ENCODE results near the gene CD59.

Gene CD59, protein sequence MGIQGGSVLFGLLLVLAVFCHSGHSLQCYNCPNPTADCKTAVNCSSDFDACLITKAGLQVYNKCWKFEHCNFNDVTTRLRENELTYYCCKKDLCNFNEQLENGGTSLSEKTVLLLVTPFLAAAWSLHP

DNA sequence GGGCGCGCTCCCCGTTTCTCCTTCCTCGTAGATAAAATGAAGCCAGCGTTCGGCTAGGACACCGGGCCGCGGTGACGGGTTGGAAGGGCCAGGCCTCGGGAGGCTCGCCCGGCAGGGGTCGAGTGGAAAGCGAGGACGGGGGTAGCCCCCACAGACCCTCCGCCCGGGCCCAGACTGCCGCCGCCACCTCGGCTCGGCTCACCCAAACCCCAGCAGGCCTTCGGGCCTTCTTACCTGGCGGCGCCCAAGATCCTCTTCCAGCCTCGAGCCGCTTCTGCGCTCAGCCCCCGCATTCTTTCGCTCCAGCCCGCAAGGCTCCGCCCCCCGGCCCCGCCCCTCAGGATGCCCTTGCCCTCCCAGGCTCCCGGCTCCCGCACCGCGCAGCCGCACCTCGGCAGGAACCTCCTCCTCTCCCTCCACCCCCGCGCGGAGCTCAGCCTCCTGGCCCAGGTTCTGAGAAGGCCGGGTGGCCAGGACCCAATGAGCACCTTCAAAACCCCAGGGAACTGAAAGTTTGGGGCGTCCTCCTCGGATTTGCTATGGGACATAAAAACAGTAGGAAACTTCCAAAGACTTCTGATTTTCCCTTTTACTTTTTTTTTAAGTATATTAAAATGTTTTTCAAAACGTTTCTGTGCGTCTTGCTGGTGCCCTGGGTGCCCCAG lies at the start of gene CD59:
Gene CD59 (minus strand): TSS at position 276 of the 665 bp plus-strand sequence. CDS start 13,978 bp downstream, outside the sequence.
- peak; percentile 83 for DNase-seq

DNA sequence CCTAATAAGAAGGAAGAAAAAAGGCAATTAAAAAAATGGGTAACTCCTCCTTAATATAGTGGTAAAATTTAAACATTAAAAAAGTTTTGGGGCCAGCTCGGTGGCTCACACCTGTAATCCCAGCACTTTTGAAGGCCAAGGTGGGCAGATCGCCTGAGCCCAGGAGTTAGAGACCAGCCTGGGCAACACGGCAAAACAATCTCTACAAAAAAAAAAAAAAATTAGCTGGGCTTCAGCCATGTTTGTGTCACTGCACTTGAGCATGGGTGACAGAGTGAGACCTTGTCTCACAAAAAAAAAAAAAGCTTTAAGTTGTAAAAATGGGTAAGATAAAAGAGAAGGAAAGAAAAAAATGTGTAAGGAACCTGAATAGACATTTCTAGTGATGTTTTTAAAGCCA lies 49.4 kb upstream of the CD59 start:
- DNase-seq: no peak

DNA sequence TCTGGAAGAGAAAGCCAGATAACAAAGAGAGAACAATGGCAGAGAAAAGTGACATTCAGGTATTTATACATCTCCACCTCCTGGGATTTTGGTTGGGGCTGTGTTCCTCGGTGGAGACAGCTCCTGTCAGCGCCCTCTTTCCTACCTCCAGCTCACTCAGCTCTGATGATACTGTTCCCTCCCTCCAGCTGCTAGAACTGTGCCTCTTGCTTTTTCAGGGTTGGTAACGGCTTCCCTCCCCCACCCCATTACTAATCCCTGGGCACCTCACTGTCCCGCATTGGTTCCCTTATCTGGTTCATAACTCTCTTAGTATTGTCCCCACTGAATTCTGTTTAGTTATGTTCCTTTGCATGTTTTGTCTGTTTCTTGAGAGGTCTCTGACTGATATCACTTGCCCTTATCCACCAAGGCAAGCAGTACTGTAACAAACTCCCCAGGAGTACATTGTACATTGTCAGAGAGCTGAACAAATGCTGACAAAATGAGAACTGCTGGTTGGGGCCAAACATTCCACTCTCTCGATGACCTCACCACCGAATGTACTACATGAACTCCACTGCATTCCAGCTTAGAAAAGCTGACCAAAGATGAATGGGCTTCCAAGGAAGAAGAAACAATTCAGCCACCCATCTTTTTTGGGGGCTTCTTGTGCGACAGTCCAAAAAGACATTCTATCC lies 43.8 kb upstream of the CD59 start:
- no peak for DNase-seq

DNA sequence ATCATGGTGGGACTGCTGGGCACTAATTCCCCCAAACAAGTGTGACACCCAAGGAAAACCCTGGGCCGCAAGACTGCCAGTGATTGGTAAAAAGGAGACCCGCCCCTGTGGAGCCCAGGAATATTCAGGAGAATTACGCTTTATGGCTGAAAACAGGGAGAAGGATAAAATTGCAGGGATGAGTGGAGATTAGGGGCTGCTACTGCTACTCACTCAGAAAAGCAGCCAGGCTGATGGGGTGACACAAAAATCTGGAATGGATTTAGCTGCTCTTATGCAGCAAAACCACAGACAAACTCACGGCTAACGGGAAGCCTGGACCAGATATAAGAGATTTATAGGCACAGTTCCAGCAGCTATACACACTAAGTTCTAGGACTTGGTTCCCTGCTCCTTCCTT lies 42.5 kb upstream of the CD59 start:
- DNase-seq: no peak

DNA sequence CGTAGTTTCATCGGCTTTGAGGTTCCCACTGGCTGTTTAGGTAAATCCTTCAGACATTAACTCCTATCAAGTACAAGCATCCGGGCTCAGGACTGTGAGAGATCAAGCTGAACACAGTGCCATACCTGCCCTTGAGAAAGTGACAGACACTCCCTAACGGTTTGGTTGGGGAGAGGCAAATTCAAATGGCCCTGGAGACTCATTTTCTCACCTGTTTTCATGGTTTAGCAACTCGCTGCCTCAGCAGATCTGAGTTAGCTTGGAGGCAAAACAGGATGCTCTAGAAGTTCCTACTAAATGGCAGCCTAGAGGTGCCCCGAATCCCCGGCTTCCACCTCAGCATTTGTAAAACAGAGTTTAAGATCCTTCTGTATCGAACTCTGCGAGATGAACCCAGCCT lies 41.7 kb upstream of the CD59 start:
- no peak for DNase-seq

DNA sequence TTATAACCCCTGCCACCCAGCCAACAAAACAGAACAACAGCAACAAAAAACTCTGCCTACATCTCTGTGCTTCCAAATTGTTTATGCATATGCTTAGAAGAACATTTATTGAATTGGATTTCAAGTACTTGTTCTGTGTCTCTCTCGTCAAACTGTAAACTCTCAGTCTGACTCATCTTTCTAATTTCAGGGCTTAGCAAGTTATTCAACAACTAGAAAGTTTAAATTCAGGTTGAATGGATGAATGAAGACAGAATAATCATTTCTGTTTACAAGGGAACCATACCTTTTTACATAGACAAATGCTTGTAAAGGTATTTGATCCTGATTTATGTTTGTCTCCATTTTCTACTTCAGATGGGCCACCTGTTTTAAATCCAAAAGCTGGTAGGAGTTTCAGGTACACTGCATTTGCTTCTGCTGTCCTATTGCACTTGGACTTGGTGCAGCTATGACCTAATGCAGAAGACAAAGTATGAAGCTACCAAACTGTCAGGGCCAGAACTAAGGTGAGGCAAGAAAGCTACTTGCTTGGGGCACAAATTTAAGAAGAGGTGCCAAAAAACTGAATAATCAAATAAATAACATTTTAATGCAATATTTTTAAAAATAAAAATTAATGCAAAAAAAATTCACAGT lies 39.7 kb upstream of the CD59 start:
- no peak for DNase-seq

DNA sequence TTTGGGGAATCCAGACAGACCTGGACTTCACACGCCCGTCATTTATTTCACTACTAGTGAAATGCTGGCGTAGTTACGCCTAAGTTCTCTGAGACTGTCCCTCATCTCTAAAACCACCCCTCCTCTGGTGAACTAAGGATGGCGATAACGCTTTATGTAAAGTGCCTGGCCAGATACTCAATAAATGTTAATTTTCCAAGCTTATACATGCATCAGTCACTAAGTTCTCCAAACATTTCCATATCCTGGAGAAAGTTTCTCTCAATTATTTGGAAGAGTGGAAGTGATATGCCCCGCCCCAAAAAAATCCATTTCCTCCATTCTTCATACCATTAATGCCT lies 39.2 kb upstream of the CD59 start:
- no peak for DNase-seq

DNA sequence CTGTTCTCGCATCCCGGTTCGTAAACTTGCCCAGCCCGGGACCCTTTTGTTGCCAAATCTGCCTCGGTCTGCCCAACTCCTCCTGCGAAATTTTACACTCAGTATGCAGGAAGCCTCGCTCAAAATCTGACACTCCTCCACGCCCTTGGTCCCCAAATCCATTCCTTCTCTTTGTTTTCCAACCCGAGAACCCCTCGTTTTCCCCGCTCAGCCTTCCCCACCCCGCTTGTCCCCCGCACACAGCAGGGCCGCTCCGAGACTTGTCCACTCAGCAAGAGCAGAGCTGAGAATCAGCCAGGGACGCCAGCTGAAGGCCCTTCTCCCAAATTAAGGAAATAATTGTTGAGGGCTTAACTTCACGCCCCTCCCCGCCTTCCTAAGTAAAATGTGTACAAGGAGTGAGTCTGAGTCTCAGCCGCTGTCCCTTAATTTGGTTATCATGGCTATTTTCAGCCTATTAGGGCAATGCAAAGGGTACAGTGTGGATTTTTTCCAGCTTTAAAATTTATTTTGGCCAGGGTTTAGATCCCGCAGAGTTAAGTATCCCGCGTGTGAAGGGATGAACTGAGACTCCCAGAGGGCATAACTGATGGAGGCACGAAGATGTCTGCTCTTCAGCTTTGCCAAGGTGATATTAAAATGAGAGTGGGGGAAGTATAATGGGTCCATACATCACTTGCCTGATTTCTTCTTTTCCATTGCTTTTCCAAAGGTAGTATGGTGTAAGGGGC lies 38.7 kb upstream of the CD59 start:
- no peak for DNase-seq

DNA sequence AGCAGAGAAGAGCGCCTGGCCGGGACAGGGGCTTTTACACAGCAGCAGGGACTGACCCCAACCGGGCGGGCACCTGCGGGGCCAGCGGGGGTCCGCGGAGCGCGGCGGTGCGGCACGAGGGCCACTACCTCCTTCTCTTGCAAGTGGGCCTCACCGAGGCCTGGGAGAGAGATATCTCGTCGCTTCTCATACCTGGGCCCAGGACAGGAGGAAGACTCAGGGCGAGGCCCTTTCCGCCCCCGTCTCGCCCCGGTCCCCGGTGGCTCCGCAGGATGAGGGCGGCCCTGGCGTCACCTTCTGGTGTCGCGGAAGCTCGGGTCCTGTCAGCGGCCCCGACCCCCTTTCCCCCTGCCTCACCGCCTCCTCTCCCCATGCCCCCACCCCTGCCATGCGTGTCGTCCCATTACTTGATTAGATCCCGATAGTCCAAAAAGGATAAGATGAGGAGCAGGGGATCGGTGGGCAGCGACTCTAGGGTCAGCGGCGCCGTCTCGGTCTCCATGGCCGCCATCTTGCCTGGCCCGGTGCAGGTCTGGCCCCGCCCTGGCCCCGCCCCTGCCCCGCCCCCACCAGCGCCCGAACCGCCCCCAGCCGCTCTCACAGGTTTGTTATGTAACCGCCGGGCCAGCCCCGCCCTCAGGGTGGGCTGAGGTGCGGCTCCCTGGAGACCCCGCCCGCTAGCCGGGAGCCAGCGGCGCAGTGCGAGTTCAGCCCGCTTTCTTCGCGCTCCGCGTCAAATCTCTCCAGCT lies 37.9 kb upstream of the CD59 start, which contains the start of gene FBXO3:
Gene FBXO3 (minus strand): TSS at position 534 of the 749 bp plus-strand sequence. CDS start 23 bp downstream, at position 511.
- peak; percentile 92 for DNase-seq

DNA sequence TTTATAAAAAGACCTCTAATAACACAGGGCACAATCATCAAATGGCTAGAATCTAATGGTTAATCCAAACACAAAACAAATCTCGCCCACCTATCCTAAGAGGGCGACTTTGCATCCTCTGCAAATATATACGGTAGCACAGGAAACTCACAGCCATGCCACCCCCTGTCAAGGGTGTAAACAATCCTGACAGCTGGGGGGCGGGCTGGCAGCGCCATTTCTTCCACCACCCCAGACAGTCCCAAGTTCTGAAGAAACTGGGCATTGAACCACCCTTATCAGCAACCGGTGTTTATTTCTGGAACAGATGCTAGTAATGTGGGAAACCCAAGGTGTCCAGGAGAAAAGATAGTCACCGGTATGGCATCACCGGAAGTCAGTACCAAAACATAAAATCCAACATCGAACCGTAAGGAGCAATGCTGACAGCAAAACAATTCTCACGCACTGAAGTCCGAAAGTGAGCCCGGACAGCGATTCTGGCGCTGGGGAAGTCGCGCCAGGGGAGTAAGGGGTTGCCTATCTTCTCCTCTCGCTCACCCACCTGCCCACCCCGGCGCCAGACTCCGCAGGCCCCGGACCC lies 37.3 kb upstream of the CD59 start:
- peak; percentile 46 for DNase-seq

DNA sequence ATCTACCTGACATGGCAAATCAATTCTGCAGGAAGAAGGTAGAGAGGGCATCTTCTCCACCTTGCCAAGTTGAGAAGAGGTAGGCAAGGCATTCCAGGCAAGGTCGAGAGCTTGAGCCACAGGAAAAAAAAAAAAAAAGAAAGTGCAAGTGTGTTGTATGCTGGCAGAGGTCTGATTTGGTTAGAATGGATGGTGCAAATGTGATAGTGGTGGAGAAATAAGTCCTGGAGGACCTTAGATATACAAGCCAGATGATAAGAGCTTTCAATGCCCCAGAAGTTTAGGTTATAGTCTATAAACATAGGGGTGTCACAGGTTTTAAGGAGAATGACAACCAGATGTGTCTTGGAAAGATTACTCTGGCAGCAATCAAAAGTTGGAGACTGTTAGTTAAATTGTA lies 36.6 kb upstream of the CD59 start:
- no peak for DNase-seq

DNA sequence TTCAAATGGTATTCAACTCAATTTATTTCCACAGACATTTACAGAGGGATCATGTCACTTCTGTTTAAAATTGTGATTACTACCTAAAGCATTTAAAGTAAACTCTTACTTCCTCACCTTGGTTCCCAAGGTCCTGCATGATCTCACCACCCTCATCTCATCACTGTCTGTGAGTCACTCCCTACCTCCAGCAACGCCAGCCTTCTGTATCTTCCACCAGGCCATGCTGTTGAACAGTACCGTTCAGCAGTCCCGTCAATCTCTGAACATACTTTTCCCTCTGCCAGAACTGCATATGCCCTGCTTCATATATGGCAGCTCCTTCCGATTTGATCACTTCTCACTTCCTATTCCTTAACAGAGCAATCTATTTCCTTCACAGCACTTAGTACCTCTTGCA lies 36.1 kb upstream of the CD59 start:
- no peak for DNase-seq

DNA sequence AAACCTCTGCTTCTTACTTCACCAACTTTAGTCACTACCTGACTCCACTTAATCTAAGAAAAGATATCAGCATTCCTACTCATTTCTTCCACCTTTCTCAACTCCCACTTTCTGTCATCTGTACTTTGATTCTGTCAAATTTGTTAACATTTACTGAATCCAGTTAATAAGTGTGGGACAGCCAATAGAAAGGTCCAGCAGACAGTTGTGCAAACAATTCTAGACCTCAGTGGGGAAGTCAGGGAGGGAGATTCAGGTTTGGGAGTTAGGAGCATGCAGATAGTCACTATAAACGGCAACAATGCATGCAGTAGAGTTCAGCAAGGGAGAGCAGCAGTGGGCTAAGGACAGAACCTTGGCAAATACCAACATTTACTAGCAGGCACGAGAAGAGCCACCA lies 34.0 kb upstream of the CD59 start:
- no peak for DNase-seq

DNA sequence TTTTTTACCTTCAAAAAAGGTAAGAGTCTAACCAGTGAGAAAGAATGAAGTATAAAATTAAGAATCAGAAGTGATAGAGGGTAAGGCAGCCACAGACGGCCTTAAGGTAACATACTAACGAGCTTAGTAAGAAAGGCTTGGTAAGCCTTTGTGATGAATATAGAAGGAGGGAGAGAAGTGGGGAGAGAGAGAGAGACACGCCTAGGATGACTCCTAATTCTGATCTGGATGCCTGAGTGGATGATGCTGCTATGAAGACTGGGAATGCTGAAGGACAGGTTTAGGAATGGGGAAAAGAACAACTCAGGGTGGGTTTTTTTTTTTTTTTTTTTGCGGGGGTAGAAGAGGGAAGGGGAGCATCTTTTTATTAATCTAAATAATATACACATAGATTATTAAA lies 33.3 kb upstream of the CD59 start:
- DNase-seq: no peak

DNA sequence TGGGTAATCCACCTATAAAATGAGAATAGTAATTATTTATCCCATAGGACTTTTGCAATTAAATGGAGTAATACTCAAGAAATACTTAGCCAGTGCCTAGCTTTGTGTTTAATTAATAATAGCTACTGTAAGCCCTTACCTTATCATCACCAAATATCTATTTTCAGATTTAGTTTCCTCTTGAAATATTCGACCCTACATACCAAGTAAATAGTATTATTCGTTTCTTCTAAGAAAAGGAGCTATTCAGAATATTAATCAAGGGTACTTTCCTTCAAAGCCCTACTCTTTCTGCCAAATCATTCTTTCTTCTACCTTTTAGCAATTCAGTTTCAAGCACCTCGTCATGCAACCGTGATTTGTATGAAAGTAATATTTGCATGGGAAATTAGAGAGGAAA lies 31.4 kb upstream of the CD59 start:
- DNase-seq: no peak

DNA sequence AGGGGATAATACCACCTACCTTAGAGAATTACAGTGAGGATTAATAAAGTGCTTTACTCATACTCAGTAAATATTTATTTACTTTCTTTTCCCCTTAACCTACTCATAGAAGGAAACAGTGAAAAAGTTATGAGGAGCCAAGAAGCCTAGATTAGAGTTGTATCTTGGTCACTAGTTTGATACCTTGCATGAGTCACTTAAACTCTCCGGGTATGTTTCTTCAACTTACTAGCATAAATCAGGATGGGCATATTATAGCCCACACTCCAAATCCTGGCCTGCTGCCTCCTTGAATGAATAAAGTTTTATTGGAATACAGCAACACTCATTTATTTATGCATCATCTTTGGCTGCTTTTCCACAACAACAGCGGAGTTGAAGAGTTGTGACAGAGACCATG lies 29.9 kb upstream of the CD59 start:
- DNase-seq: no peak

DNA sequence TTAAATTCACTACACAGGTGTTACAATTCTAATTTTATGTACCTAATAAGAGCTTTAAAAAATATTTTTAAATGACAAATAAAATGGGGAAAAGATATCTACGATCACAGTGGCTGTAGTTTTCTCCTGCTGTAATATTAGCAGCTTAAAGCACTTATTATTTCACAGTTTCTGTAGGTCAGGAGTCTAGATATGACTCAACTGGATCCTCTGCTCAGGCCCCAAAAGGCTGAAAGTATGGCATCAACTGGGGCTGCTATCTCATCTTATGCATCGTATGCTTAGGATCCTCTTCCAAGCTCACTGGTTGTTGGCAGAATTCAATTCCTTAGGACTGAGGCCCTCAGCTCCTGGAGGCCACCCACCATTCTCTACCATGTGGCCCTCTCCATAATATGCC lies 25.2 kb upstream of the CD59 start:
- DNase-seq: no peak

DNA sequence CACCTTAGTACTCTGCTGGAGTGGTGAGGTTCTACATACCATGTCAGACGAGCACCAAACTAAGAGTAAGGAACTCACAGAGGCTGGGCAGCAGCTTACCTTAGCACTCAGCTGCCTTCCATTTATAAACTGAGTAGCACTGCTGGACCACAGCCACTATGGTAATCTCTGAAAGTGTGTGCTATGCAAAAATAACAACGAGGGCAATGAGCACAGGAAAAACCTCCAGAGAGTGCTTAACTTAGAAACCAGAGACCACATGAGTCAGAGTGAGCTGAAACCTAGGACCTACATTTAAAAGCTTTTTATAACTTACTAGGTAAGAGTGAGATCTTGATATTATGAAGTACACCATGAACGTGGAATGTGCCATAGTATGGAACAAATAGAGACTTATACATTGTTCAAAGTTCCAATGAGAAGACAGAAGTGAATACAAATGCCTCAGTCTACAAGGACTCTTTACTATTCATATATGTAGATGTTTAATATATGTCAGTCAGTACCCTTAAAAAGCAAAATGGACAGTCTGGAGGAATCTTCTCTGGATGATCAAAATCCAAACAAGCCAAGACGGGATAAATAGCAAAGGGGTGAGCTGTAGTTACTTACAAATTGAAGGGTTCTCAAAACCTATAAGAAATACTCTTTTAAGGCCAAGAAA lies 17.2 kb upstream of the CD59 start:
- no peak for DNase-seq

DNA sequence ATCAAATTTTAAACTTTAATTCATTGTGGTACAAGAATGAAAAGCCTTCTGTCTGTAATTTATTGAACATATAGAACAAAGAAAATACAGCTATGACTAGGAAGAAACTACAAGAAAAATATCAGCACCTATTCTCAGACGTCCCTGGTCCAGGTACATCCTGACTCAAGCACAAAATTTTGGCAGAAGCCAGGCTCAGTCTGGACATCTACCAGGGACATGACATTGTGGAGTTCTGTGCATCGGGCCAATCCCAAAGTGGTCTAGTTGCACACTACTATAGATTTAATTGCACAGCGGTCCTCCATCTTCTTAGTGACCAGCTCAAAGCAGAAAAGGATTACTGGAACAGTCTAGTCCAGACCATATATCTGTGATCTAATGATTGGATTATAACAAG lies 15.7 kb upstream of the CD59 start:
- no peak for DNase-seq

DNA sequence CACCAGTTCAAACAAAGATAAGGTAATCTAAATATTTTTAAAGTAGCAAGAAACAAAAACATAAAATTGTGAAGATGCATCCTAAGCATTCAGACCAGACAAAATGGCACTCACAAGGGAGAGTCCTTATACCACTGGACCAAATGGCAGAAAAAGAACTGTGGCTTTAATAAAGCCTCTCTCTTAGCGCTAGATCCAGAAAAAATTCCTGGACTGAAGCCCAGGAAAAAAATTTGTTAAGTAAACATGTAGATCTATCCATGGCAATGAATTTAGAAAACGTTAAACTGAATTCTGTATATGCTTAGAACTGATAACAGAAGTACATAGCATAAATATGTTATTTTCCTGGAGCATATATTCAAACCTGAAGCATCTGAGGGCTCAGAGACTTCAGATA lies 11.8 kb upstream of the CD59 start:
- DNase-seq: no peak

DNA sequence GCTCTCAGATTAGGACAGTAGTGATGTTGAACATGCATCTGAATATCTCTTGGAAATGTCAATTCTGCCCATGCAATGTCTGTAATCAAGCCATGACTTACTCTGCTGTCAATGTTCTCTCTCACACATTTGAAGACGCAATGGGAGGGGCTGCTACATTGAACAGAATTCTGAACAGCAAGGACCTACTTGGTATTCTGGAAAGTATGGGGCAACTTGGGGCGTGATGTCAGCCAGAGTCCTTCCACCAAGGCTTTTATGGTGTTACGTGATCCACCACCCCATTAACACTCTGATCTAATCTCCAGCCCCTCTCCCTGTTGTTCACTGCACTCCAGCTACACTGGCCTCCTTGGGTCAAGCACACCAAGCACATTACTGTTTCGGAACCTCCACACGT lies 7.1 kb upstream of the CD59 start:
- DNase-seq: no peak

Measured in 8988T (cell line).